ENCODE results near the gene FGF14. TPM values are rescaled to one million over a fixed set of nuclear protein-coding genes. Genes with fewer than 3 reads are reported as not detected.

Gene FGF14
- total and polyA plus RNA-seq, 2 donors (not counting 3 experiments of a cell fraction or from before 2014, with no cell fraction given) = not detected

- H3K9me3 ChIP-seq (replicated peaks; ENCODE audit: control insufficient read depth, insufficient read depth, low read length) = no peaks in the 10 kb centered on the region
- POLR2A ChIA-PET = no interaction called here
- FAIRE-seq = no peak
- no peaks in the 10 kb centered on the region for H3K4me1 ChIP-seq (ENCODE audit: control insufficient read depth, extremely low read depth, insufficient read depth, low read length)
- no peaks in the 10 kb centered on the region for H3K27me3 ChIP-seq (ENCODE audit: control insufficient read depth in 2 of 2, insufficient read depth in 2 of 2, low read length in 2 of 2)
- no peak overlapping the region for H2AFZ ChIP-seq (ENCODE audit: low read depth, low read length)
- TF ChIP-seq POLR2AphosphoS5 (IDR thresholded peaks at IDR 0.05; ENCODE audit: insufficient read depth, low read depth, low read length) (no peak), MYC (IDR thresholded peaks at IDR 0.05; ENCODE audit: low read depth, low read length) (no peak), FOS (IDR thresholded peaks at IDR 0.05; ENCODE audit: borderline replicate concordance, insufficient read depth, low read length) (no peak), POLR2A (IDR thresholded peaks at IDR 0.05; ENCODE audit: low read depth, low read length) (no peak), JUN (IDR thresholded peaks at IDR 0.05; ENCODE audit: borderline replicate concordance, insufficient read depth, insufficient read length, low read depth) (no peak), MAX (IDR thresholded peaks at IDR 0.05; ENCODE audit: insufficient read depth, insufficient read length) (no peak), CTCF (IDR thresholded peaks at IDR 0.05; ENCODE audit: extremely low read depth in 1 of 2, insufficient read depth in 1 of 2, low read depth in 1 of 2, low read length in 2 of 2) (no peak)
- no peak overlapping the region for H3K27ac ChIP-seq (ENCODE audit: insufficient read depth, low read depth, low read length)
- dilution Hi-C loops (cut with MboI; ENCODE audit: extremely low pct_ligation_motif_present, low sequenced_read_pairs) = no loop called here
- H3K9ac ChIP-seq (replicated peaks; ENCODE audit: extremely low read depth, insufficient read depth, low read length) = no peak overlapping the region
- DNase-seq (ENCODE audit: low read depth, low spot score) = no peak
- no peak overlapping the region for H3K4me3 ChIP-seq (replicated peaks in 1 of 3; ENCODE audit: insufficient read depth in 1 of 3, low read depth in 1 of 3, low read length in 3 of 3)
- CTCF ChIA-PET = no interaction called here
- no peaks in the 10 kb centered on the region for H3K36me3 ChIP-seq (ENCODE audit: control insufficient read depth in 2 of 2, extremely low read depth in 1 of 2, insufficient read depth in 2 of 2, low read length in 2 of 2)
- BruUV-seq (replicated peaks) = no TSS peak
- no peaks in the 10 kb centered on the region for H4K20me1 ChIP-seq (replicated peaks; ENCODE audit: control insufficient read depth, extremely low read depth, insufficient read depth, low read length)
- no peak overlapping the region for H3K4me2 ChIP-seq (ENCODE audit: insufficient read depth, low read length)
- intact Hi-C loops (cut with micrococcal nuclease) = no loop called here
- no peaks in the 10 kb centered on the region for H3K9me1 ChIP-seq (replicated peaks; ENCODE audit: control insufficient read depth, extremely low read depth, insufficient read depth, low read length)
- H3K79me2 ChIP-seq (ENCODE audit: control insufficient read depth, insufficient read depth, low read length) = no peaks in the 10 kb centered on the region
Observed at GRCh38 chr13:102361113-102361512, 40.7 kb downstream of the FGF14 start.
